ENCODE results near the gene COL4A2.
A peak's percentile ranks its signal among the peaks of the same experiment; 100 is the strongest.
"Not testable (repeated sequence)": the region's sequence is repeated elsewhere in the genome, so short reads cannot be mapped to it uniquely, and the experiment has no call there.

The COL4A2 gene

GRCh38 chr13:110445722-110446574 lies 138.9 kb downstream of the COL4A2 start:
- DNase-seq = no peak

GRCh38 chr13:110446575-110446890 lies 139.4 kb downstream of the COL4A2 start:
- no peak for DNase-seq

- DNase-seq = no peak
Measured at GRCh38 chr13:110447058-110447511, 140.0 kb downstream of the COL4A2 start.

- DNase-seq = no peak
Measured at GRCh38 chr13:110447801-110448200, 140.7 kb downstream of the COL4A2 start.

GRCh38 chr13:110448230-110448629 lies 141.1 kb downstream of the COL4A2 start:
- DNase-seq = no peak

- no peak for DNase-seq
Measured at GRCh38 chr13:110448677-110449076, 141.6 kb downstream of the COL4A2 start.

- no peak for DNase-seq
Measured at GRCh38 chr13:110449219-110450015, 142.3 kb downstream of the COL4A2 start.

- no peak for DNase-seq
Measured at GRCh38 chr13:110450016-110450900, 143.2 kb downstream of the COL4A2 start.

- DNase-seq = no peak
Measured at GRCh38 chr13:110450941-110451730, 144.1 kb downstream of the COL4A2 start.

GRCh38 chr13:110453091-110453490 lies 146.0 kb downstream of the COL4A2 start:
- DNase-seq = not testable (repeated sequence)

- no peak for DNase-seq
Measured at GRCh38 chr13:110453797-110454196, 146.7 kb downstream of the COL4A2 start.

- DNase-seq = no peak
Measured at GRCh38 chr13:110454227-110454859, 147.3 kb downstream of the COL4A2 start.

GRCh38 chr13:110454956-110455355 lies 147.9 kb downstream of the COL4A2 start:
- no peak for DNase-seq

GRCh38 chr13:110455444-110455843 lies 148.4 kb downstream of the COL4A2 start:
- no peak for DNase-seq

- DNase-seq = peak in 4 of 5 donors; percentile 25 to 73 (median 28)
Measured at GRCh38 chr13:110455941-110456340, 148.9 kb downstream of the COL4A2 start.

GRCh38 chr13:110456550-110456949 lies 149.5 kb downstream of the COL4A2 start:
- DNase-seq = no peak

GRCh38 chr13:110457361-110457760 lies 150.3 kb downstream of the COL4A2 start:
- no peak for DNase-seq

- no peak for DNase-seq
Measured at GRCh38 chr13:110458017-110458416, 150.9 kb downstream of the COL4A2 start.

GRCh38 chr13:110458594-110459365 lies 151.7 kb downstream of the COL4A2 start:
- DNase-seq = no peak

- no peak for DNase-seq
Measured at GRCh38 chr13:110462091-110462490, 155.0 kb downstream of the COL4A2 start.

GRCh38 chr13:110463156-110463555 lies 156.1 kb downstream of the COL4A2 start:
- DNase-seq = no peak
